OCI-LY7 (cell line): ENCODE data around the gene LRRN2. TPM values are rescaled to one million over a fixed set of nuclear protein-coding genes. Genes with fewer than 3 reads are reported as not detected.

ENCODE experiments used
- BruUV-seq: library from RNA; stranded (reverse); fragments of 400-500 nt; replicated peaks from 2 replicates; lab custom pipeline; 2021; lab: Mats Ljungman, UMichigan
- CTCF ChIA-PET: fragments of 300-600 bp; sonication (Branson Sonifier 250); formaldehyde crosslinking; loops from one replicate; lab custom pipeline; 2022; ENCODE audit warnings: antibody characterized with exemption; ENCODE audit not compliant: unreplicated experiment; lab: Charles Lee
- POLR2A ChIA-PET: fragments of 300-600 bp; sonication (Branson Sonifier 250); formaldehyde crosslinking; loops from one replicate; lab custom pipeline; 2022; ENCODE audit warnings: antibody characterized with exemption; lab: Charles Lee
- DNase-seq: peaks from one replicate; pipeline ENCODE4 v3.0.0-alpha.2; 2015; ENCODE audit warnings: low spot score
- H2AFZ ChIP-seq: fragments of 200-600 bp; sonication (generic), shearing (Covaris generic); 2 replicates; pipeline ENCODE4 v1.6.1; 2014; ENCODE audit warnings: mild to moderate bottlenecking, antibody characterized with exemption, low read length, moderate library complexity
- H3K27ac ChIP-seq: fragments of 200-600 bp; sonication (generic); 2 replicates; pipeline ENCODE4 v1.5.1; 2014; ENCODE audit warnings: mixed run types, low read depth, mild to moderate bottlenecking, moderate library complexity, low read length, inconsistent platforms; ENCODE audit not compliant: poor library complexity, severe bottlenecking
- H3K36me3 ChIP-seq: fragments of 200-600 bp; sonication (generic); 2 replicates; pipeline ENCODE4 v1.6.1; 2014; ENCODE audit warnings: mild to moderate bottlenecking, antibody characterized with exemption, low read length, moderate library complexity, mixed read lengths; ENCODE audit not compliant: insufficient read depth
- H3K4me1 ChIP-seq: fragments of 200-600 bp; sonication (generic); 2 replicates; pipeline ENCODE4 v1.5.1; 2014; ENCODE audit warnings: mild to moderate bottlenecking, low read length; ENCODE audit not compliant: insufficient read depth, poor library complexity, severe bottlenecking
- H3K4me2 ChIP-seq: fragments of 200-600 bp; sonication (generic); 2 replicates; pipeline ENCODE4 v1.6.1; 2014; ENCODE audit warnings: mild to moderate bottlenecking, low read length
- H3K4me3 ChIP-seq: fragments of 200-600 bp; sonication (generic); 2 replicates; pipeline ENCODE4 v1.5.1; 2014; ENCODE audit warnings: mild to moderate bottlenecking, low read depth, low read length; ENCODE audit not compliant: poor library complexity, severe bottlenecking
- H3K79me2 ChIP-seq: fragments of 200-600 bp; sonication (generic); 2 replicates; pipeline ENCODE4 v1.6.1; 2016; ENCODE audit warnings: low read depth, mild to moderate bottlenecking, low read length, moderate library complexity, mixed read lengths; ENCODE audit not compliant: insufficient read depth
- H3K9me2 ChIP-seq: fragments of 200-600 bp; sonication (generic); 2 replicates; pipeline ENCODE4 v1.6.1; 2016; ENCODE audit warnings: mild to moderate bottlenecking, low read length, mixed read lengths; ENCODE audit not compliant: insufficient read depth
- H3K9me3 ChIP-seq: fragments of 200-600 bp; sonication (generic); 2 replicates; pipeline ENCODE4 v1.6.1; 2014; ENCODE audit warnings: mild to moderate bottlenecking, mixed run types, low read length, mixed read lengths
- H4K20me1 ChIP-seq: fragments of 200-600 bp; sonication (generic); 2 replicates; pipeline ENCODE4 v1.6.1; 2014; ENCODE audit warnings: mild to moderate bottlenecking, antibody characterized with exemption, low read length, moderate library complexity, mixed read lengths; ENCODE audit not compliant: insufficient read depth
- CTCF ChIP-seq: fragments of 200-600 bp; sonication (generic); conservative IDR thresholded peaks from 2 replicates; pipeline ENCODE4 v1.5.1; 2014; ENCODE audit warnings: mild to moderate bottlenecking, antibody characterized with exemption, low read length, moderate library complexity, mixed read lengths
- EZH2phosphoT487 ChIP-seq: fragments of 200-600 bp; sonication (generic); IDR thresholded peaks from 2 replicates; pipeline ENCODE4 v1.6.1; 2018; ENCODE audit warnings: low read depth, borderline replicate concordance, mild to moderate bottlenecking, mixed run types, antibody characterized with exemption, low read length, moderate library complexity, mixed read lengths
- intact Hi-C: fragments of 100-400 bp; cut with micrococcal nuclease; formaldehyde crosslinking; loops from one replicate; pipeline ENCODE4 v1.10.0; 2022; ENCODE audit not compliant: unreplicated experiment
- total RNA-seq, 2 experiments: library from RNA; depleted of rRNA in 1 of 2; stranded (reverse); fragments of >200 nt in 1 of 2; shearing (Covaris generic) in 1 of 2; gene quantifications; 2 replicates each; pipeline ENCODE4 v1.2.3, GENCODE V29; 2014 to 2022

Gene LRRN2
- total RNA-seq, 2 experiments from 2014 or later = not detected

DNA sequence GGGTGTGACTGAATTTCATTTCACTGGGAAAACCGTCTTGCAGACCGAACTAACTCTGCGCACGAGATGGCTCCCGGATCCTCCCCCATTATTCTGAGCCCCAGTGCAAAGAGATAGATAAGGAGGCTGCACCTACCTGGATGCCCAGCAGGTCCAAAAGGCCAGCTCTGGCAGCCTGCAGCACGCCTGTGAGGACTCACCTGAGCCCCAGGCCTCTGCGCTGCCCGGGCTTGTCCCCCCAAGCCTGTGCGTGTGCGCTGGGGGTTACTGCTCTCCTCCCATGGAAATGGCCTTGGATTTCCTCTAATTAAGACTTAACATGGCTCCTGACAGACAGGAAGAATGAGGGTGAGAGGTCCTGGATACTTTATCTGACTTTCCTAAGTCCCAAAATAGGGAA, 85.9 kb downstream of the LRRN2 start:
- Histone ChIP-seq H3K36me3 (no peaks in the 10 kb centered on the region), H3K4me1 (no peaks in the 10 kb centered on the region), H3K4me3 (no peak overlapping the region), H3K4me2 (no peak overlapping the region), H4K20me1 (no peaks in the 10 kb centered on the region), H2AFZ (no peak overlapping the region), H3K9me2 (no peaks in the 10 kb centered on the region), H3K9me3 (no peaks in the 10 kb centered on the region), H3K27ac (no peak overlapping the region), H3K79me2 (no peaks in the 10 kb centered on the region)
- no peak for DNase-seq
- CTCF ChIA-PET = no interaction called here
- intact Hi-C loops = no loop called here
- TF ChIP-seq CTCF = no peak
- no peak for TF ChIP-seq EZH2phosphoT487
- POLR2A ChIA-PET = interaction anchor here (0.9 kb wide), 1 partner anchor 11 kb away, joined by 3 read pairs; no protein-coding TSS in a partner anchor
- BruUV-seq = no TSS peak

- H3K27ac ChIP-seq = no peak overlapping the region
- H3K4me1 ChIP-seq = no peaks in the 10 kb centered on the region
- no peaks in the 10 kb centered on the region for H3K9me3 ChIP-seq
- no peak overlapping the region for H2AFZ ChIP-seq
- no peaks in the 10 kb centered on the region for H3K36me3 ChIP-seq
- H4K20me1 ChIP-seq = no peaks in the 10 kb centered on the region
- intact Hi-C loops = no loop called here
- no TSS peak for BruUV-seq
- CTCF ChIA-PET = no interaction called here
- no peak overlapping the region for H3K4me2 ChIP-seq
- TF ChIP-seq EZH2phosphoT487 (no peak), CTCF (no peak)
- no peak overlapping the region for H3K4me3 ChIP-seq
- no peaks in the 10 kb centered on the region for H3K9me2 ChIP-seq
- POLR2A ChIA-PET = interaction anchor here (0.6 to 0.9 kb wide), 2 partner anchors 10 to 47 kb away, joined by 3 to 5 read pairs; no protein-coding TSS in a partner anchor
- no peaks in the 10 kb centered on the region for H3K79me2 ChIP-seq
- DNase-seq = no peak
Observed at GRCh38 chr1:204599098-204599497, 86.4 kb downstream of the LRRN2 start.

GRCh38 chr1:204598319-204598969, 87.1 kb downstream of the LRRN2 start:
- POLR2A ChIA-PET = interaction anchor here (0.6 to 0.9 kb wide), 3 partner anchors 10 to 286 kb away, joined by 3 to 5 read pairs (median 3); no protein-coding TSS in a partner anchor
- CTCF ChIA-PET = no interaction called here

More at GRCh38 chr1:204598319-204598969, 87.1 kb downstream of the LRRN2 start:
- Histone ChIP-seq H3K4me1 (no peaks in the 10 kb centered on the region), H3K36me3 (no peaks in the 10 kb centered on the region), H3K4me2 (no peak overlapping the region), H3K79me2 (no peaks in the 10 kb centered on the region), H3K9me2 (no peaks in the 10 kb centered on the region), H2AFZ (no peak overlapping the region), H3K9me3 (no peaks in the 10 kb centered on the region), H3K27ac (no peak overlapping the region), H4K20me1 (no peaks in the 10 kb centered on the region), H3K4me3 (no peak overlapping the region)
- intact Hi-C loops = no loop called here
- BruUV-seq = no TSS peak
- no peak for DNase-seq
- TF ChIP-seq EZH2phosphoT487 (no peak), CTCF (no peak)
